GM18868 (cell line): ENCODE data around the gene HDHD5.
"Not testable (repeated sequence)": the region's sequence is repeated elsewhere in the genome, so short reads cannot be mapped to it uniquely, and the experiment has no call there.

Source experiments
- ATAC-seq: cut with Tn5 transposase; IDR thresholded peaks from one replicate; pipeline ENCODE4 v1.9.1; 2021; ENCODE audit warnings: mild to moderate bottlenecking, moderate library complexity; ENCODE audit not compliant: unreplicated experiment

Gene HDHD5

DNA sequence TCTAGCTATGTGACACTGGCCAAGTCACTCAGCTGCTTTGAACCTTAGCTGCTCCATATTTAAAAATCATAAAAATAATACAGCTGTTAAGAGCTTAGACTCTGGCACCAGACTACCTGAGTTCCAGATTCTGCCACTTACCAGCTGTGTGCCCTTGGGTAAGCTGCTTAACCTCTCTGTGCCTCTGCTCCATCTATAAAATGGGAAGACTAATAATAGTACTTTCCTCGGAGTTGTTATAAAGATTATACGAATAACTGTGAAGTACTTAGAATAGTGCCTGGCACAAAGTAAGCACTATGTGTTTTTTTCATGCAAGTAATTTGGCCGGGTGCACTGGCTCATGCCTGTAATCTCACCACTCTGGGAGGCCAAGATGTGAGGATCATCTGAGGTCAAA lies 1.4 kb downstream of the HDHD5 start:
- no peak for ATAC-seq

DNA sequence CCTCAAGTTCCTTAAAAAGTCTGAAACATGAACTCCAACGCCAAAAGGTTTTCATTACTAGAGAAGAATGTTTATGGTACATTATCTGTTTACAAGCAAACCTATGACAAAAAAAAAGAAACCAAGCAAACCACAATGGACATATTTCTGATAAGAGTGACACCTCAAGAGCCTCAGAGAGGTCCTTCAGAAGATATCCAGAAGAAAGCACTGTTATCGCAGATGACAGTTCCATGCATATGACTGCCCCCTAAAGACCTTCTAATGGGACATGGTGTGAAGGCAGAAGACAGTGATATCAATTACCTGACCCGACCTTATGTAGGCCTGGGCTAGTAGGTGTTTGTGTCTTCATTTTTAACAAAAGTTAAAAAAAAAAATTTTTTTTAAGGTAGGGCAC lies 3.1 kb downstream of the HDHD5 start:
- ATAC-seq: no peak

DNA sequence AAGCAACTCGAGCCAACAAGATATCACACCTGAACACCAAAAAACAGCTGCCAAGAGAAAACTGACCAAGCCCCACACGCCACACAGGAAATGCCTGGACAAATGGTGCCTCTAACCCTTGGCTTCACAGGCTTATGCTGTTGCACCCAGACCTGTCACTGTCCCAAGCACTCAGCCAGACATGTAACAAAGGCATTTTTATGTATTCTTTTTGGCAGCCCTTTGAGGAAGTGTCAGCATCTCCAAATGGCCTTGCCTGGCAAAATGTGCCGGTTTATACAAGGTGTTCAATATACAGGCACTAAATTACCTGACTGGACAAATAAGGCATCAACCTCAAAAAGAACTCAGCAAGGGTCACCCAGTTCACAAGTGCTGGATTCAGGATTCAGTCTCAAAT lies 6.1 kb downstream of the HDHD5 start:
- no peak for ATAC-seq

DNA sequence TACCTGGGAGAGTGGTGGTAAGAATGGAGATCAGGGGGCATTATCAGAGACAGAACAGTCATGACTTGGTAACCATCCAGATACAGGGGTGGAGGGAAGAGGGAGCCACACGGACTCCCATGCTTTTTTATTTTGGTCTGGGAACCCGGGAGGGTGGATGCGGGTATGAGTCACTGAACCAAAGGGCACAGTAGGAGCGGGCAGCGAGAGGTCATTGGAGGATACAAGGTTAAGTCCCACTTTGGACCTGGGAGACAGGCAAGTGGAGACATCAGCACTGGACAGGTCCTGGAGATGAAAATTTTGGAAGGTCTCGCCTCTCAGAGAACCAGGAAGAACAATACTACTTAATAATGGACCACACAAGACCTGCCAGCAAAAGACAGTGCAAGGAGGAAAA lies 6.7 kb downstream of the HDHD5 start:
- no peak for ATAC-seq

DNA sequence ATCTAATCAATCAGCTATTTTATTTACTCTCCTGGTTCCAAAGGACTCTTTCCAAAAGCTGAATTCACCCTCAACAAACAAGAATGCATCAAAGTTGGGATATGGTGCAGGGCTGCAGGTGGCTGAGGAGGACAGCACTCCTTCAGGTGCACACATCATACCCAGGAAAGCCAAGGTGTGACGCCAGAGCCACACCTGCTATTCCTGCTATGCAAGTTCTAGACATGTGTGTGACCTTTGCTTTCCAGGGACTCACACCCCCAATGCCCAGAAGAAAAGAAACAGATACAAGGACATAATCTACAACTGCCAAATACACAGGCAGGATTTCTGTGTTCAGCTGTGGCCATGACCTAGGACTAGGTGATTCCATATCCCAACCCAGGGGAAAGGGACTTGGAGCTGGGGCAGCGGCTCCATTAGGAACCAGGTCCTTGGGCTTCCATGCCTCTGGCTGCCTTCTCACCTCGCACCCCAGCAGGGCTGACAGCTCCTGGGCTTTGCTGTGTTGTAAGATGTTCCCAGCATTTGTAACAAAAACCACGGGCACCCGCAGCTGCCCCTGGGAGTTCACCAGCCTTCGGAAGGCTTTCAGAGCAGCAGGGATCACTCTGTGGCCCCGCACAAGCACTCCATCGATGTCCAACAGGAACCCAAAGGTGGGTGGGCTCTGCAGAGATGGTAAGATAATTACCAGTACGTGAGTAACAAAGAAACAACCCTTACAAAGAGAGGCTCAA lies 9.8 kb downstream of the HDHD5 start:
- ATAC-seq: no peak

DNA sequence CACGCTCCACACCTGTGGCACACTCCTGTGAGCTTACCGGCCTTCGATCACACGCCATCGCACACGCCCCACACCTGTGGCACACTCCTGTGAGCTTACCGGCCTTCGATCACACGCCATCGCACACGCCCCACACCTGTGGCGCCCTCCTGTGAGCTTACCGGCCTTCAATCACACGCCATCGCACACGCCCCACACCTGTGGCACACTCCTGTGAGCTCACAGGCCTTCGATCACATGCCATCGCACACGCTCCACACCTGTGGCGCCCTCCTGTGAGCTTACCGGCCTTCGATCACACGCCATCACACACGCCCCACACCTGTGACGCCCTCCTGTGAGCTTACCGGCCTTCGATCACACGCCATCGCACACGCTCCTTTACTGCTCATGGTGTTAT lies 11.6 kb downstream of the HDHD5 start:
- ATAC-seq: not testable (repeated sequence)

DNA sequence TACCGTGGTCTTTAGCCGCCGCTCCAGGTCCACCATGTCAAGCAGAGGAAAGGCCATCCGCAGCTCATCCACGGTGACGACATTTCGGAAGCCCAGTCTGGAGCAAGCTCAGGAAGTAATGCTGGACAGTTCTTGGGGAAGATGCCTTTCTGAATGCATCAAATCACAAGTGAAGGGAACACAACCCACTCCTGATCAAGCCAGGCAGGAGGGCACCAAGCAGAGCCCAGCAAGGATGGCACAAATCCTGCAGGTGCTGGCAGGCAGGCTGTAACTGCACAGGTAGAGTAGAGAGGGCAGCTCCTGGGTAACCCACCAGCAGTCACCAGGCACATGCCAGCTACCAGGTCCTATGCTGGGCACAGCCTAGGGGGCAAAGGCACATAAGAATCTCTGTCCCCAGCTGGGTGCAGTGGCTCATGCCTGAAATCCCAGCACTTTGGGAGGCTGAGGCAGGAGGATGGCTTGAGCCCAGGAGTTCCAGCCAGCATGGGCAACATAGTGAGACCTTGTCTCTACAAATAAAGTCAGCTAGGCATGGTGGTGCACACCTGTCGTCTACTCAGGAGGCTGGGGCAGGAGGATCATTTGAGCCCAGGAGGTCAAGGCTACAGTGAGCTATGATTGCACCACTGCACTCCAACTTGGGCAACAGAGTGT lies 13.9 kb downstream of the HDHD5 start:
- ATAC-seq: no peak

DNA sequence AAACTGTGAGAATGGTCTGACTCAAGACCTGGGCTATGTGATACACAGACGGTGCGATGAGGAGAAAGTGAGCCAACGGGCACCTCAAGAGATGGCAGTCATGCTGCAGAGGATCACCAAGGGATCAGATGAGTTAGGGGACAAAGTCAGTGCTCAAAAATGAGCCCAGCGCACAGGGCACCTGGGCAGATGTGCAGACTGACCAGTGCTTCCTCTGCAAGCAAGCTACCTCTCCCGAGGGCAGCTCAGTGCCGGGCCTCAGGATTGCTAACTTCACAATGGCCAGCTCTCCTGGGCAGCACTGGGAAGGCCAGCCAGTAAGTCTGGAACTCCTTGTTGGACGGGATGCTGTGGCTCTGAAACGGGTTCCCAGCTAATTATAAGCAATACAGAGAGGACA lies 15.3 kb downstream of the HDHD5 start:
- no peak for ATAC-seq

DNA sequence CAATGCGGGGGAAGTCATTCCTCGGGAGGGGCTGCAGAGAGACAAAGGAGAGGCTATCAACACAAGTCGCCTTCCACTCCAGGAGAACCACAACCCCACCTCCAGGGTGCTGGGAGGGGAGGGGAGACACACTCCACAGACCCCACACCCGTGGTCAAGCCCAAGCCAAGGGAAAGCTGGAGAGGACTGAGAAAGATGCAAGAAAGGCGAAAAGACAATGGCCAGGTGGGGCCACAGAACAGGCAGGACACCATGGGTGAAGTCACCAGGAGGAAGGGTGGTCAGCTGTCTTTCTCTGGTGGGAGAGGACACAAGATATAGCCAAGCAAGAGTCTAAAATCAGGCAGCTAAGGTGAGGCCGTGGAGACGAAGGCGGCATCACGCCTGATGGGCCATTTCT lies 16.0 kb downstream of the HDHD5 start:
- no peak for ATAC-seq

DNA sequence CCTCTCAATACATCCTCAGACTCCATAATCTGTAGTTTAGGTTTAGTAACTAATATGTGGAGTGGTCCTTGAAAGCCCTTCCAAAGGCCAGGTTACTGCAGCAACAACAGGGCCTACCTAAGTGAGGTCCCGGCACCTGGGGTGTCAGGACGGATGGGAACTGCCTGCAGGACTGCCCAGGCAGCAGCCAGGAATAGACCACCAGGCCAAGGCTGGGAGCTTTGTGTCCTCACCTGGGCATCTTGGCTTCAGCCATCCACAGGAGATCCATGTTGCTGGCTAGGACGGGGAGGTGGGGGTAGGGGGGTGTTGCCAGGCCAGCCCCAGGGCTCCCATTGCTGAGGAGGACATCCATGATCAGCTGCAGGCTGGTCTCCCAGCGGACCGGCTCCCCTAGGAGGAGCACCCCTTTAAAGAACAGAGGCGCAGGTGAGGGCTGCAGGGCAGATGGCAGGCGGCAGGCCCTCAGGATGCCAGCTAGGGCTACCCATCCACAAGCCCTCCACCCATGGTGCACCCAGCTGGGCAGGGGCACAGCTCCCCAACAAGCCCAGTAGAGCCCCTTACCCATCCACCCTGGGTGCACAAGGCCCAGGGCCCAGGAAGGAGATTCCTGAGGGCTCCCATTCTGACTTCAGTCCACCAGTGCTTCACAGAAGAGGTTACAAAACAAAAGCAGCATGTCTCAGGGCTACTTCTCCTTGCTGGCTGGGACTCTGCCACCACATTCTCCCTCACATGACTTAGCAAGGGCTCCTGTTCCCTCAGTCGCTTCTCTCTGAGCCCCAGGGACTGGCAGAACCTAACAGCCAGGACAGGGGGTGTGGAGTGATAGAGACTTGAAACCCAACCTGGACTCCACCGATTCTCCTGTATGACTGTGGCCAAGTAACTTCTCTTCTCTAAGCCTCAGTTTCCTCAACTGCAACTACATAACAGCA lies 18.0 kb downstream of the HDHD5 start:
- no peak for ATAC-seq

DNA sequence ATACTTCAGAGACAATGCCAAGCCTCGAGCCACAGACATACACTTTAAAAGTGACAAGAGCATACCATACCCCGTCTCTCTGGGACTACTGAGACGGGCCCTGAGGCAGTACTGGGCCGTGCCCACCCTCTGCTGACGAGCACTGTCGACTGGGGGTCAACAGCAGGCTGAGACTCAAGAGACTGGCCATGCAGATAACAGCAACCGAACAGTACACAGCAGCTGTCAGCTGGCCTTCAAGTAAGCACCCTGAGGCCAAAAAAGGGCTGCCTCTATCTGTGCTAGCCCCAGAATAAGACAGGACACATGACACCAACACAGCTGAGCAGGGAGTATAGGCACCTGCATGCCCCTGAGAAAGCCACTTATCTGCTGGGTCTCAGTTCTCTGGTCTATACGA lies 19.1 kb downstream of the HDHD5 start:
- no peak for ATAC-seq

DNA sequence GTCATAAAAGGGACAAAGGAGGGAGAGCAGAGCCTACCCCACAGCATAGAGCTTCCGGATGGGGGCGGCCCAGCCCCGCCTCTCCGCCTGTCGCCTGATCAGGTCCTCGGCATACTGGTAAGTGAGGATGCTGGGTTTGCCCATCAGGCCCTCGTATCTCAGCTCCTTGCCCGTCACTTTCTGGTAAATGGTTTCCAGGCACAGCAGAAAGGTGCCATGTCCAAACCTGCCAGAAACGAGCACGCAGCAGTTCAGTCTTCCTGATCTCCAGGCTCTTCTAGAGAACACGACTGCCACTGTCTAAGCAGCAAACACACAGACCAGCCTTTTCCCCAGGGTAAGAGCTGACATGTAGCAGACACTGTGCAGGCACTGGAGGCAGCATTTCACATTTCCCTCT lies 20.6 kb downstream of the HDHD5 start:
- ATAC-seq: no peak

DNA sequence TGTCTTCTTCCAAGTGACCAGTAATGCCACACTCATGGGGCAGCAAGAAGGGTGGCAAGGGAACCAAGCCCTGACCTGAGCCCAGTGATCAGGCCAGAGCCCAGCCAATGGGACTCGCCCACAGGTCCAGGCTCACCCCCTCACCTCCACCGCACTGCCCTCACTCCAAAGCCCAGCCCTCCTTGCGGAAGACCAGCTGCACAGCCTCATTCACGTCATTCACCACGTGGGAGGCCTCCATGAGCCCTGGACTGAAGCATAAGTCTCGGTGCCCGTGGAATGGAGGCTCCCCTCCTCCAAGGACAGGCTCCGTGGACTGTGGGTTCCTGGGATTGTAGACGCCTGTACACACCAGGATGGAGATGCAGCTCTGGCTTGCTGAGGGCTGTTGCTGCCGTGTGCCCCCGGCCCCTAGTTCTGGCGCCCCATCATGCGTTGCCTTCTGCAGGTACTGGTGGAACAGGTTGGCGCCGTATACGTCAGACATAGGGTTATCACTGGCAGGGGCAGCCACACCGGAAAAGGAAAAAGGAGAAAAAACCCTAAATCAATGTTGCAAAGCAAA lies 21.1 kb downstream of the HDHD5 start:
- no peak for ATAC-seq

DNA sequence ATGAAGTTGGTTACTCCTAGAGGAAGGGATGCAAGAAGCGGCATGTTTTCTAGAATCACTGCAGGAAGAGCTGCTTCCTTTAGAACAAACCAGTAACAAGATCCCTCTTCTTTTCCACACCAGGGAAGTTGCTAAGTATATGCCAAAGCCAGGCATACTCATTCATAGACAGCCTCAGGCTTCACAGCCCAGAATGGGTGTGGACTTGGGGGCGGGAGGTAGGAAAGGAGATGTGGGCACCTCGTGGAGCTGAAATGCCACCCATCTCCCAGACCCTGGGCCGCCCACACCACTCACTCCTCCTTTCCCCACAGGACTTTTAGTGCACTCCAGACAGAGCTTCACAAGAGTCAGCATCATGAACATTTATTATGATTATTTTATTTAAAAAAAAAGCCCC lies 21.9 kb downstream of the HDHD5 start:
- no peak for ATAC-seq

DNA sequence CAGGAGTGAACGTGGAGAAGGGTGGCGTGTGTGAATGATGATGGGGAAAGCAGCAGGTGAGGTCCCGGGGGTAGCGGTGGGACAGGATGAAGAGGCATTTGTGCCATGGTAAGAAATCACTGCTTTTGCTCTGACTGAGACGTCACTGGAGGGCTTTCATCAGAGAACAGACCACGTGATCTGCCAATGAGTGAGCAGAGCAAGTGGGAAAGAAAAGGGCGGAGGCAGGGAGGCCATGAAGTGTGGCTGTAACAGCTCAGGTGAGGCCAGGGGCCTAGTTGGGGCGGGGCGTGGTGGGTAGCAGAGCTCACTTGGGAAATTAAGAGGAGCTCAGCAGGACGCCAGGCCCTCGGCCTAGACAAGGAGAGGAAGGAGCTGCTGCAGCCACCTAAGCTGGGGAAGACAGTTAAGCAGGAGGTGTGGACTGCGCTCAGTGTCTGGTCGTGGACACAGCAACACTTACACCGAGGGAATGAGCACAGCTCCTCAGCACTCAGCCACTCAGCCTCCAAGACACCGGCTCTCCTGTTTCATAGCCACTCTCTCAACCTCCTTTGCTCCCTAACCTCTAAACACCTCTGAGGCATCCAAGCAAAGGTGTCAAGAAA lies 23.8 kb downstream of the HDHD5 start:
- no peak for ATAC-seq

DNA sequence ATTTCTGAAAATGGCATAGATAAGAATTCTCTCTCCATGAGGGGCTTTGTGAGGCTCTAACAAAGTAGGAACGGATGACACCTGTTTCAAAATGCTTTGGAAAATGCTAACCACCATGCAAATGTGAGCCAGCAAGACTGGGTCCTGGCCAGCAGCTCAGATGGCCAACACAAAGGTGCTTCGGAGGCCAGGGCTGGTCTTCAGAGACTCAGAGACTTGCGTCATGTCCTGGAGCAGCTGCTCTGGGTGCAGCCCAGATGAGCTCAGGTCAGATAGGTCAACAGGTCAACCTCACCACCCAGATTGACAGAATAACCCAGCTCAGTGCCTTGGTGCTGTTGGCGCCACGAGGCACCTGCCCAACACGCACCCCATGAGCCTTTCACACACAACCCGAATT lies 25.9 kb downstream of the HDHD5 start:
- no peak for ATAC-seq

DNA sequence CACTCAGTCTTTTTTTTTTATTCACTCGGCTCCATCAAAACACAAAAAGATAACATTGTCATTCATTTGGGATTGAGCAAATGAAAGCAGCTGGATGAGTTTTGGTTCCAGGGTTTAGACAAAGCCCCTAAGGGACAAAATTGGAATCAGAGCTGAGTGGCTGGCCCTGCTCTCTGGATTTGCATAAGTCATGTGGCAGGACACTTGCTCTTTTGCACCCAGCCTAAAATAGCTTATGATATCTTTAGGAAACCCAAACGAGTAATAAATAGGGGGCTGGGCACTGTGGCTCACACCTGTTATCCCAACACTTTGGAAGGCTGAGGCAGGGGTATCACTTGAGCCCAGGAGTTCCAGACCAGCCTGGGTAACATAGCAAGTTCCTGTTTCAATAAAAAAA lies 27.0 kb downstream of the HDHD5 start:
- ATAC-seq: no peak

DNA sequence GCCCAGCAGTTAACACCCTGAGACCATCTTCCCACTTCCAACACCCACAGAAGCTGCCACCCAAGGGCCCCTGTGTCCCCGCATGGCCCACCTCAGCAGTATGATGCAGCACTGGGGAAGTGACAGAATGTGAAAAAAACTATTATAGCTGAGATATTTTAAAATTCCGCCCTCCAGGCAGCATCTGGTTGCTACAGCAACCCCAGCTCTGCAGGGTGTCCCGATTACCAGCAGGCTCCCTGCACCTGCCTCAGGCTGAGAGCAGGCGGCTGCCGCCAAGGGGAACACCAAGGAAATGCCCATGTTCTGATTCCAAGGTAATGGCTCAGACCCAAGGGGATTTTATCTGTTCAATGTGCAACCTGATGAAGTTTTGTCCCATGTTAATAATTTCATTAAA lies 27.4 kb downstream of the HDHD5 start:
- ATAC-seq: no peak

DNA sequence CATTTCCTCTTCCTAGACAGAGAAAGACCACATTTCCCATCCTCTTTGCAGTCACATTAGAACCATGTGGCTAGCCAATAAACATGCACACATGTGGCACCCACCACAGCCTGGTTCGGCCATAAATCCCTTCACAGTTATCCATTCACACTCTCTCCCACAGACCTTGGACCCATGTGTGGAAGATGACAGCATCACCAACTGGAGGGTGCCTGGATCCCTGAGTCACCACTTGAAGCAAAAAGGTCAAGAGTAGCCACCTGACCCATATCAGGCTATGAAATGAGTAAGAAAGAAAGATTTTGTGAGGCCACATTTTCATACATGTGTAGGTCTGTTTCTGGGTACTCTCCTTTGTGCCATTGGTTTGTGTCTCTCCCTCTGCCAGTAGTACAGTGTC lies 28.9 kb downstream of the HDHD5 start:
- no peak for ATAC-seq

DNA sequence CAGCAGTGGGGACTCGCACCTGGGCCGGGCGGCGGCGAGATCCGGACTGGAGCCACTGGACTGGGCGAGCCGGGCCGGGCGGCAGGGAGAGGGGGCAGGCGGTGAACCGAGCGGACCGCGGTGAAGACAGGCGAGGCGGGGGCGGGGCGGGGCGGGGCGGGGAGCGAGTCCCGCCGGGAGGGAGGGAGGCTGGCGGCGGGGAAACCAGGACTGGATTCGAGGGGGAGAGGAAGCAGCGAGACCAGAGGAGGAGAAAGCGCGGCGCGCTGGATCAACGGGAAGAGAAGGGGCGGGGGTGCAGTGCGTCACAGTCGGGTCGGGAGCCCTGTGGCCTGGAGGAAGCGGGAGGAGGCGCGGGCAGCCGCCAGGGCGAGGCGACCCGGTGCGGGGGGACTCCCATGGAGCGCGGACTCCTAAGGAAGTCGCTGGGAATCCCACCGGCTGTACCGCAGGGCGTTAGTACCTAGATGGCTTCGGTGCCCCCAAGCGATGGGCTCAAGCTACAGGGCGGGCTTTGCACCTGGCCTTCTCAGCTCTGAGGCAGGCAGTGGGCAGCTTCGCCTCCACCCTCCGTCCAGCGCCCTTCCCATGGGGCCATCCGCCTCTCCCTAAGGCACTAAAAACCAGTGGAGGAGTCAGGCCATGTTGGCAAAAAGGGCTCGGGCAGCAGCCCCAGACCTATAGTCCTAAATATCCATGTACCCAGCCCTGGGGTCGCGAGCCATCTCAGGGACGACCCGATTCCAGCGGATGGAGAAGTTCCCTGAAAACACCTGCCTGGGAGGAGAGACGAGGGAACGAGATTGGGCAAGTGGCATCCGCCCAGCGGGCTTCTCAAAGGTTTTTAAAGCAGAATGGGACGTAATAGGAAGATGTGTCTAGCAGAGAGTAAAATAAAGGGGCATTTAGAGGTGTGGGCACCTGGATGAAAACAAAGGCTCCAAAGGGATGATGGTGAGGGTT lies 37.6 kb downstream of the HDHD5 start, which contains the start of gene TMEM121B:
Gene TMEM121B, minus strand, starts transcription at position 128 of the 963 bp plus-strand sequence. CDS start 233 bp downstream, outside the sequence.
- no peak for ATAC-seq
